Measurements from ENCODE around the gene AGAP5.
"Not testable (repeated sequence)": the region's sequence is repeated elsewhere in the genome, so short reads cannot be mapped to it uniquely, and the experiment has no call there.

- not testable (repeated sequence) for TF ChIP-seq CTCF (conservative IDR thresholded peaks at IDR 0.05); EZH2 (IDR thresholded peaks at IDR 0.05; ENCODE audit: low read depth)
Measured at GRCh38 chr10:73663621-73664020, 34.3 kb downstream of the AGAP5 start.

Measured in PC-9 (cell line).